ENCODE results near the gene ALOX5. TPM values are rescaled to one million over a fixed set of nuclear protein-coding genes. Genes with fewer than 3 reads are reported as not detected.

Gene ALOX5
- total and polyA plus RNA-seq, 2 experiments from 2014 or later: 3.7 to 5.4 TPM

GRCh38 chr10:45491061-45491460, 117.0 kb downstream of the ALOX5 start:
- 0 out of 2 replicates have a peak, but pooled peaks cover 3% of the 10 kb centered on the region for H3K9me2 ChIP-seq (ENCODE audit: insufficient read depth)

More at GRCh38 chr10:45491061-45491460, 117.0 kb downstream of the ALOX5 start:
- H2AFZ ChIP-seq: no peak overlapping the region
- H3K4me3 Mint-ChIP-seq: no peak overlapping the region
- H3K79me2 ChIP-seq (replicated peaks; ENCODE audit: insufficient read depth): no peaks in the 10 kb centered on the region
- no peaks in the 10 kb centered on the region for H3F3A ChIP-seq (replicated peaks; ENCODE audit: low read depth)
- H3K36me3 ChIP-seq (ENCODE audit: insufficient read depth): no peaks in the 10 kb centered on the region
- no peaks in the 10 kb centered on the region for H3K4me1 Mint-ChIP-seq
- no peak for ATAC-seq
- peaks cover 3% of the 10 kb centered on the region for H3K27me3 Mint-ChIP-seq (ENCODE audit: insufficient read depth, low read depth, poor library complexity)
- H3K27ac Mint-ChIP-seq: no peak overlapping the region
- DNase-seq (ENCODE audit: low spot score): no peak
- no peaks in the 10 kb centered on the region for H3K4me1 ChIP-seq (ENCODE audit: insufficient read depth)
- TF ChIP-seq ETS1 (IDR thresholded peaks at IDR 0.05): no peak
- TF ChIP-seq POLR2AphosphoS5 (IDR thresholded peaks at IDR 0.05; ENCODE audit: low read depth): no peak
- TF ChIP-seq NANOG (IDR thresholded peaks at IDR 0.05; ENCODE audit: borderline replicate concordance): no peak
- TF ChIP-seq STAT1 (IDR thresholded peaks at IDR 0.05; ENCODE audit: unreplicated experiment): no peak
- TF ChIP-seq, protein P1, sequence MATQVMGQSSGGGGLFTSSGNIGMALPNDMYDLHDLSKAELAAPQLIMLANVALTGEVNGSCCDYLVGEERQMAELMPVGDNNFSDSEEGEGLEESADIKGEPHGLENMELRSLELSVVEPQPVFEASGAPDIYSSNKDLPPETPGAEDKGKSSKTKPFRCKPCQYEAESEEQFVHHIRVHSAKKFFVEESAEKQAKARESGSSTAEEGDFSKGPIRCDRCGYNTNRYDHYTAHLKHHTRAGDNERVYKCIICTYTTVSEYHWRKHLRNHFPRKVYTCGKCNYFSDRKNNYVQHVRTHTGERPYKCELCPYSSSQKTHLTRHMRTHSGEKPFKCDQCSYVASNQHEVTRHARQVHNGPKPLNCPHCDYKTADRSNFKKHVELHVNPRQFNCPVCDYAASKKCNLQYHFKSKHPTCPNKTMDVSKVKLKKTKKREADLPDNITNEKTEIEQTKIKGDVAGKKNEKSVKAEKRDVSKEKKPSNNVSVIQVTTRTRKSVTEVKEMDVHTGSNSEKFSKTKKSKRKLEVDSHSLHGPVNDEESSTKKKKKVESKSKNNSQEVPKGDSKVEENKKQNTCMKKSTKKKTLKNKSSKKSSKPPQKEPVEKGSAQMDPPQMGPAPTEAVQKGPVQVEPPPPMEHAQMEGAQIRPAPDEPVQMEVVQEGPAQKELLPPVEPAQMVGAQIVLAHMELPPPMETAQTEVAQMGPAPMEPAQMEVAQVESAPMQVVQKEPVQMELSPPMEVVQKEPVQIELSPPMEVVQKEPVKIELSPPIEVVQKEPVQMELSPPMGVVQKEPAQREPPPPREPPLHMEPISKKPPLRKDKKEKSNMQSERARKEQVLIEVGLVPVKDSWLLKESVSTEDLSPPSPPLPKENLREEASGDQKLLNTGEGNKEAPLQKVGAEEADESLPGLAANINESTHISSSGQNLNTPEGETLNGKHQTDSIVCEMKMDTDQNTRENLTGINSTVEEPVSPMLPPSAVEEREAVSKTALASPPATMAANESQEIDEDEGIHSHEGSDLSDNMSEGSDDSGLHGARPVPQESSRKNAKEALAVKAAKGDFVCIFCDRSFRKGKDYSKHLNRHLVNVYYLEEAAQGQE (IDR thresholded peaks at IDR 0.05; ENCODE audit: unreplicated experiment): no peak
- TF ChIP-seq JUNB (IDR thresholded peaks at IDR 0.05; ENCODE audit: unreplicated experiment): no peak
- TF ChIP-seq EZH2 (IDR thresholded peaks at IDR 0.05; ENCODE audit: low read depth, unreplicated experiment): no peak
- TF ChIP-seq EZH2phosphoT487 (IDR thresholded peaks at IDR 0.05; ENCODE audit: unreplicated experiment): no peak
- no peak for TF ChIP-seq CTCF (conservative IDR thresholded peaks at IDR 0.05; ENCODE audit: low read depth in 2 of 2)
- TF ChIP-seq CREB1 (CRISPR knock-in tag; IDR thresholded peaks at IDR 0.05; ENCODE audit: low read depth): no peak
- TF ChIP-seq ZNF331 (CRISPR knock-in tag; IDR thresholded peaks at IDR 0.05; ENCODE audit: low read depth): no peak
- TF ChIP-seq, protein P2, sequence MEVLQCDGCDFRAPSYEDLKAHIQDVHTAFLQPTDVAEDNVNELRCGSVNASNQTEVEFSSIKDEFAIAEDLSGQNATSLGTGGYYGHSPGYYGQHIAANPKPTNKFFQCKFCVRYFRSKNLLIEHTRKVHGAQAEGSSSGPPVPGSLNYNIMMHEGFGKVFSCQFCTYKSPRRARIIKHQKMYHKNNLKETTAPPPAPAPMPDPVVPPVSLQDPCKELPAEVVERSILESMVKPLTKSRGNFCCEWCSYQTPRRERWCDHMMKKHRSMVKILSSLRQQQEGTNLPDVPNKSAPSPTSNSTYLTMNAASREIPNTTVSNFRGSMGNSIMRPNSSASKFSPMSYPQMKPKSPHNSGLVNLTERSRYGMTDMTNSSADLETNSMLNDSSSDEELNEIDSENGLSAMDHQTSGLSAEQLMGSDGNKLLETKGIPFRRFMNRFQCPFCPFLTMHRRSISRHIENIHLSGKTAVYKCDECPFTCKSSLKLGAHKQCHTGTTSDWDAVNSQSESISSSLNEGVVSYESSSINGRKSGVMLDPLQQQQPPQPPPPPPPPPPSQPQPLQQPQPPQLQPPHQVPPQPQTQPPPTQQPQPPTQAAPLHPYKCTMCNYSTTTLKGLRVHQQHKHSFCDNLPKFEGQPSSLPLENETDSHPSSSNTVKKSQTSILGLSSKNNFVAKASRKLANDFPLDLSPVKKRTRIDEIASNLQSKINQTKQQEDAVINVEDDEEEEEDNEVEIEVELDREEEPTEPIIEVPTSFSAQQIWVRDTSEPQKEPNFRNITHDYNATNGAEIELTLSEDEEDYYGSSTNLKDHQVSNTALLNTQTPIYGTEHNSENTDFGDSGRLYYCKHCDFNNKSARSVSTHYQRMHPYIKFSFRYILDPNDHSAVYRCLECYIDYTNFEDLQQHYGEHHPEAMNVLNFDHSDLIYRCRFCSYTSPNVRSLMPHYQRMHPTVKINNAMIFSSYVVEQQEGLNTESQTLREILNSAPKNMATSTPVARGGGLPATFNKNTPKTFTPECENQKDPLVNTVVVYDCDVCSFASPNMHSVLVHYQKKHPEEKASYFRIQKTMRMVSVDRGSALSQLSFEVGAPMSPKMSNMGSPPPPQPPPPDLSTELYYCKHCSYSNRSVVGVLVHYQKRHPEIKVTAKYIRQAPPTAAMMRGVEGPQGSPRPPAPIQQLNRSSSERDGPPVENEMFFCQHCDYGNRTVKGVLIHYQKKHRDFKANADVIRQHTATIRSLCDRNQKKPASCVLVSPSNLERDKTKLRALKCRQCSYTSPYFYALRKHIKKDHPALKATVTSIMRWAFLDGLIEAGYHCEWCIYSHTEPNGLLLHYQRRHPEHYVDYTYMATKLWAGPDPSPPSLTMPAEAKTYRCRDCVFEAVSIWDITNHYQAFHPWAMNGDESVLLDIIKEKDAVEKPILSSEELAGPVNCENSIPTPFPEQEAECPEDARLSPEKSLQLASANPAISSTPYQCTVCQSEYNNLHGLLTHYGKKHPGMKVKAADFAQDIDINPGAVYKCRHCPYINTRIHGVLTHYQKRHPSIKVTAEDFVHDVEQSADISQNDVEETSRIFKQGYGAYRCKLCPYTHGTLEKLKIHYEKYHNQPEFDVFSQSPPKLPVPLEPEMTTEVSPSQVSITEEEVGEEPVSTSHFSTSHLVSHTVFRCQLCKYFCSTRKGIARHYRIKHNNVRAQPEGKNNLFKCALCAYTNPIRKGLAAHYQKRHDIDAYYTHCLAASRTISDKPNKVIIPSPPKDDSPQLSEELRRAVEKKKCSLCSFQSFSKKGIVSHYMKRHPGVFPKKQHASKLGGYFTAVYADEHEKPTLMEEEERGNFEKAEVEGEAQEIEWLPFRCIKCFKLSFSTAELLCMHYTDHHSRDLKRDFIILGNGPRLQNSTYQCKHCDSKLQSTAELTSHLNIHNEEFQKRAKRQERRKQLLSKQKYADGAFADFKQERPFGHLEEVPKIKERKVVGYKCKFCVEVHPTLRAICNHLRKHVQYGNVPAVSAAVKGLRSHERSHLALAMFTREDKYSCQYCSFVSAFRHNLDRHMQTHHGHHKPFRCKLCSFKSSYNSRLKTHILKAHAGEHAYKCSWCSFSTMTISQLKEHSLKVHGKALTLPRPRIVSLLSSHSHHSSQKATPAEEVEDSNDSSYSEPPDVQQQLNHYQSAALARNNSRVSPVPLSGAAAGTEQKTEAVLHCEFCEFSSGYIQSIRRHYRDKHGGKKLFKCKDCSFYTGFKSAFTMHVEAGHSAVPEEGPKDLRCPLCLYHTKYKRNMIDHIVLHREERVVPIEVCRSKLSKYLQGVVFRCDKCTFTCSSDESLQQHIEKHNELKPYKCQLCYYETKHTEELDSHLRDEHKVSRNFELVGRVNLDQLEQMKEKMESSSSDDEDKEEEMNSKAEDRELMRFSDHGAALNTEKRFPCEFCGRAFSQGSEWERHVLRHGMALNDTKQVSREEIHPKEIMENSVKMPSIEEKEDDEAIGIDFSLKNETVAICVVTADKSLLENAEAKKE (CRISPR knock-in tag; IDR thresholded peaks at IDR 0.05): no peak
- no peak for TF ChIP-seq ZNF114 (CRISPR knock-in tag; IDR thresholded peaks at IDR 0.05)
- peaks cover 5% of the 10 kb centered on the region; the same call in 2 of the 3 replicates for H3K36me3 Mint-ChIP-seq (ENCODE audit: low read depth)
- no peak overlapping the region for H3K27ac ChIP-seq (ENCODE audit: low read depth)
- no peak overlapping the region for H3K4me3 ChIP-seq
- H4K20me1 ChIP-seq (replicated peaks; ENCODE audit: insufficient read depth): no peaks in the 10 kb centered on the region
- no peak overlapping the region for H3K4me2 ChIP-seq
- no peaks in the 10 kb centered on the region for H3K27me3 ChIP-seq (ENCODE audit: insufficient read depth)
- peaks cover 22% of the 10 kb centered on the region; the same call in 2 of the 3 replicates for H3K9me3 Mint-ChIP-seq

All from GM23338 (cell line).